Keratinocyte (primary cell): ENCODE data around the gene TTL. TPM values are rescaled to one million over a fixed set of nuclear protein-coding genes. Genes with fewer than 3 reads are reported as not detected.

ENCODE experiments used
- DNase-seq: peaks from one replicate; pipeline ENCODE4 v3.0.0-alpha.2; 2011; ENCODE audit warnings: low read depth, missing footprints, low spot score
- FAIRE-seq: peaks from 2 replicates; lab custom pipeline; 2011; peaks lifted over from hg19 to GRCh38; lab: Jason Lieb, UNC
- H2AFZ ChIP-seq: 2 replicates; pipeline ENCODE4 v1.6.0; 2012; ENCODE audit warnings: low read length, control low read depth, inconsistent platforms; ENCODE audit not compliant: control insufficient read depth
- H3K27ac ChIP-seq: 2 replicates; pipeline ENCODE4 v1.5.1; 2011; ENCODE audit warnings: low read length; ENCODE audit not compliant: control insufficient read depth, insufficient read depth
- H3K27me3 ChIP-seq: 3 replicates; pipeline ENCODE4 v1.6.0; 2011; ENCODE audit warnings: low read length; ENCODE audit not compliant: control insufficient read depth, insufficient read depth; ENCODE audit errors: extremely low read depth
- H3K36me3 ChIP-seq, 2 experiments: 2 replicates in 1 of 2; 3 replicates in 1 of 2; pipeline ENCODE4 v1.5.1; 2011; ENCODE audit warnings: low read length in 2 of 2, mild to moderate bottlenecking in 1 of 2; ENCODE audit not compliant: control insufficient read depth in 2 of 2, insufficient read depth in 2 of 2; ENCODE audit errors: extremely low read depth in 1 of 2
- H3K4me1 ChIP-seq: 3 replicates; pipeline ENCODE4 v1.5.1; 2011; ENCODE audit warnings: low read length; ENCODE audit not compliant: control insufficient read depth, insufficient read depth; ENCODE audit errors: extremely low read depth
- H3K4me2 ChIP-seq: 3 replicates; pipeline ENCODE4 v1.6.0; 2011; ENCODE audit warnings: low read depth, low read length; ENCODE audit not compliant: control insufficient read depth, insufficient read depth; ENCODE audit errors: extremely low read depth
- H3K4me3 ChIP-seq, 3 experiments: fragments of 200-600 bp in 1 of 3; sonication (generic) in 1 of 3; 2 replicates in 2 of 3; 3 replicates in 1 of 3; pipeline ENCODE4 v1.5.1; 2011 to 2016; ENCODE audit warnings: low read length in 3 of 3, mild to moderate bottlenecking in 3 of 3, control low read depth in 2 of 3, inconsistent platforms in 1 of 3, low read depth in 1 of 3, mixed read lengths in 1 of 3, mixed run types in 1 of 3, moderate library complexity in 1 of 3; ENCODE audit not compliant: control insufficient read depth in 2 of 3, insufficient read depth in 2 of 3; ENCODE audit errors: extremely low read depth in 1 of 3
- H3K79me2 ChIP-seq: 2 replicates; pipeline ENCODE4 v1.6.0; 2012; ENCODE audit warnings: low read length; ENCODE audit not compliant: control insufficient read depth, insufficient read depth
- H3K9ac ChIP-seq: 3 replicates; pipeline ENCODE4 v1.6.0; 2011; ENCODE audit warnings: low read length; ENCODE audit not compliant: control insufficient read depth, insufficient read depth; ENCODE audit errors: extremely low read depth
- H3K9me1 ChIP-seq: 3 replicates; pipeline ENCODE4 v1.6.0; 2011; ENCODE audit warnings: low read length; ENCODE audit not compliant: control insufficient read depth, insufficient read depth; ENCODE audit errors: extremely low read depth
- H3K9me3 ChIP-seq: 2 replicates; pipeline ENCODE4 v1.5.1; 2012; ENCODE audit warnings: low read depth, low read length; ENCODE audit not compliant: control insufficient read depth
- H4K20me1 ChIP-seq: 3 replicates; pipeline ENCODE4 v1.6.0; 2011; ENCODE audit warnings: low read length; ENCODE audit not compliant: control insufficient read depth, insufficient read depth; ENCODE audit errors: extremely low read depth
- EZH2 ChIP-seq: IDR thresholded peaks from one replicate; pipeline ENCODE4 v1.6.1; 2012; ENCODE audit warnings: inconsistent platforms, mild to moderate bottlenecking, low read length, moderate library complexity
- dilution Hi-C: fragments of 300-500 bp; cut with MboI; formaldehyde crosslinking; loops from one replicate; pipeline ENCODE4 v1.7.0; 2020; ENCODE audit warnings: low sequenced_read_pairs; ENCODE audit not compliant: extremely low pct_ligation_motif_present
- polyA plus RNA-seq, 5 experiments: library from polyadenylated mRNA; depleted of rRNA in 3 of 5; stranded (reverse) in 3 of 5; stranded (forward) in 1 of 5; unstranded in 1 of 5; fragments of >200 nt; gene quantifications; 1 replicate in 1 of 5; 2 replicates in 3 of 5; 3 replicates in 1 of 5; pipeline versions ENCODE4 v1.2.1 to v1.2.3, GENCODE V29; 2011 to 2012; ENCODE audit warnings: missing spikeins in 2 of 5, low read depth in 1 of 5, low replicate concordance in 1 of 5
- TF ChIP-seq, protein P1 (sequence below), 3 experiments: IDR thresholded peaks in 1 of 3; conservative IDR thresholded peaks in 1 of 3; optimal IDR thresholded peaks in 1 of 3; 2 replicates in 2 of 3; 3 replicates in 1 of 3; pipeline versions ENCODE3 to v1.5.1; 2011; ENCODE audit warnings: low read length in 3 of 3, mild to moderate bottlenecking in 3 of 3, moderate library complexity in 2 of 3, control low read depth in 1 of 3, inconsistent platforms in 1 of 3; ENCODE audit not compliant: insufficient read depth in 2 of 3; ENCODE audit errors: extremely low read depth in 1 of 3

The TTL gene
- polyA plus RNA-seq, 1 donor (not counting 4 experiments of a cell fraction or from before 2014, with no cell fraction given), result 37.9 TPM

DNA sequence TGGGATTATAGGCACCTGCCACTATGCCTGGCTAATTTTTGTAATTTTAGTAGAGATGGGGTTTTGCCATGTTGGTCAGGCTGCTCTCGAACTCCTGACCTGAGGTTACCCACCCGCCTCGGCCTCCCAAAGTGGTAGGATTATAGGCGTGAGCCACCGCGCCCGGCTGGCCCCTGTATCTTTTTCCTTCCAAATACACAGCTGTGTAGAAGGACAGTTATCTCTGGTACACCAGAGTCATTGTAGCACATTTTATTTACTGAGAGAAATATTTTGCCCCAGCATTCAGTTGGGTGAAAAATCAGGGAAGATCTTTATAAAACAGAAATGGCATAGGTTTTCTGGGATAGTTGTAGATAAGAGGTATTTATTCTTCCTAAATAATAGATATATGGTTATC, 36.9 kb downstream of the TTL start:
- no peaks in the 10 kb centered on the region for H3K27me3 ChIP-seq
- no peak overlapping the region for H2AFZ ChIP-seq
- H3K4me2 ChIP-seq, result no peak overlapping the region
- no peaks in the 10 kb centered on the region for H3K9me1 ChIP-seq
- H3K9ac ChIP-seq, result no peak overlapping the region
- H3K27ac ChIP-seq, result no peak overlapping the region
- H3K36me3 ChIP-seq, result peaks cover 10 to 12% of the 10 kb centered on the region in 2 experiments
- no peaks in the 10 kb centered on the region for H3K79me2 ChIP-seq
- H3K9me3 ChIP-seq, result no peaks in the 10 kb centered on the region
- FAIRE-seq (no peak), DNase-seq (no peak)
- H3K4me1 ChIP-seq, result no peaks in the 10 kb centered on the region
- H4K20me1 ChIP-seq, result no peaks in the 10 kb centered on the region
- no peak overlapping the region for H3K4me3 ChIP-seq
- dilution Hi-C loops, result no loop called here
- TF ChIP-seq EZH2, result no peak
- TF ChIP-seq, protein P1, sequence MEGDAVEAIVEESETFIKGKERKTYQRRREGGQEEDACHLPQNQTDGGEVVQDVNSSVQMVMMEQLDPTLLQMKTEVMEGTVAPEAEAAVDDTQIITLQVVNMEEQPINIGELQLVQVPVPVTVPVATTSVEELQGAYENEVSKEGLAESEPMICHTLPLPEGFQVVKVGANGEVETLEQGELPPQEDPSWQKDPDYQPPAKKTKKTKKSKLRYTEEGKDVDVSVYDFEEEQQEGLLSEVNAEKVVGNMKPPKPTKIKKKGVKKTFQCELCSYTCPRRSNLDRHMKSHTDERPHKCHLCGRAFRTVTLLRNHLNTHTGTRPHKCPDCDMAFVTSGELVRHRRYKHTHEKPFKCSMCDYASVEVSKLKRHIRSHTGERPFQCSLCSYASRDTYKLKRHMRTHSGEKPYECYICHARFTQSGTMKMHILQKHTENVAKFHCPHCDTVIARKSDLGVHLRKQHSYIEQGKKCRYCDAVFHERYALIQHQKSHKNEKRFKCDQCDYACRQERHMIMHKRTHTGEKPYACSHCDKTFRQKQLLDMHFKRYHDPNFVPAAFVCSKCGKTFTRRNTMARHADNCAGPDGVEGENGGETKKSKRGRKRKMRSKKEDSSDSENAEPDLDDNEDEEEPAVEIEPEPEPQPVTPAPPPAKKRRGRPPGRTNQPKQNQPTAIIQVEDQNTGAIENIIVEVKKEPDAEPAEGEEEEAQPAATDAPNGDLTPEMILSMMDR (optimal IDR thresholded peaks at IDR 0.05 in 1 of 3, IDR thresholded peaks at IDR 0.05 in 1 of 3, conservative IDR thresholded peaks at IDR 0.05 in 1 of 3; ENCODE audit: extremely low read depth in 1 of 3, insufficient read depth in 2 of 3, low read length in 3 of 3), result no peak

DNA sequence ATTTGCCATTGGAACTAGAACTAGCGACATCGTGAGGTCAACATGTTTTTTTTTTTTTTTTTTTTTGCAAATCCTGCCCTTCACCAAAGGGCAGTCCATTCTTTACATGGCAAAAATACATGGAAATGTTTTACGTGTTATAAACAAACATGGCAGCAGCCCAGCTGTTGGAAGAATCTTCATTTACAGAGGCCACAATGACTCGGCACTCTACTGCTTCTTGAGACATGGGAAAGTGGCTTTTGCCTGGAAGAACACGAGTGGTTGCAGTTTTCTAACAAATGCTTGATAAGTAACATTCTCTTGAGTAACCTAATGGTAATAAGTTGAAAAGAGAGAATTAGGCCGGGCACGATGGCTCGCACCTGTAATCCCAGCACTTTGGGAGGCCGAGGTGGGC, 37.5 kb downstream of the TTL start:
- H3K9ac ChIP-seq, result no peak overlapping the region
- DNase-seq (no peak), FAIRE-seq (no peak)
- no peaks in the 10 kb centered on the region for H3K79me2 ChIP-seq
- no peak overlapping the region for H3K4me3 ChIP-seq
- H3K9me1 ChIP-seq, result no peaks in the 10 kb centered on the region
- H3K27ac ChIP-seq, result no peak overlapping the region
- no peak overlapping the region for H3K4me2 ChIP-seq
- dilution Hi-C loops, result no loop called here
- H3K36me3 ChIP-seq, result peaks cover 10 to 12% of the 10 kb centered on the region in 2 experiments
- H4K20me1 ChIP-seq, result no peaks in the 10 kb centered on the region
- H3K9me3 ChIP-seq, result no peaks in the 10 kb centered on the region
- no peaks in the 10 kb centered on the region for H3K4me1 ChIP-seq
- no peak overlapping the region for H2AFZ ChIP-seq
- TF ChIP-seq, protein P1 (optimal IDR thresholded peaks at IDR 0.05 in 1 of 3, IDR thresholded peaks at IDR 0.05 in 1 of 3, conservative IDR thresholded peaks at IDR 0.05 in 1 of 3; ENCODE audit: extremely low read depth in 1 of 3, insufficient read depth in 2 of 3, low read length in 3 of 3), result no peak
- TF ChIP-seq EZH2, result no peak
- no peaks in the 10 kb centered on the region for H3K27me3 ChIP-seq
